GM20000 (cell line): ENCODE measurements around the gene NFIB.

Experiments used
- DNase-seq: peaks from one replicate; pipeline ENCODE4 v3.0.0; 2012; ENCODE audit warnings: low spot score
- CTCF ChIP-seq: IDR thresholded peaks from 2 replicates; pipeline ENCODE4 v1.5.1; 2012; ENCODE audit warnings: mild to moderate bottlenecking, control low read depth; ENCODE audit errors: extremely low read depth, missing control alignments

The NFIB gene

GRCh38 chr9:14157191-14157590, 156.8 kb downstream of the NFIB start:
- no peak for DNase-seq
- no peak for TF ChIP-seq CTCF

- TF ChIP-seq CTCF = no peak
- peak; percentile 6 for DNase-seq
Observed at GRCh38 chr9:14156046-14156445, 157.9 kb downstream of the NFIB start.

- TF ChIP-seq CTCF = no peak
- no peak for DNase-seq
Observed at GRCh38 chr9:14155237-14155636, 158.7 kb downstream of the NFIB start.

- no peak for DNase-seq
- no peak for TF ChIP-seq CTCF
Observed at GRCh38 chr9:14153310-14153720, 160.6 kb downstream of the NFIB start.

- DNase-seq = no peak
- no peak for TF ChIP-seq CTCF
Observed at GRCh38 chr9:14151451-14151850, 162.5 kb downstream of the NFIB start.

- DNase-seq = no peak
Observed at GRCh38 chr9:14148501-14149103, 165.3 kb downstream of the NFIB start.

GRCh38 chr9:14147738-14148137, 166.2 kb downstream of the NFIB start:
- TF ChIP-seq CTCF = no peak

More at GRCh38 chr9:14148501-14149103, 165.3 kb downstream of the NFIB start:
- no peak for TF ChIP-seq CTCF

More at GRCh38 chr9:14147738-14148137, 166.2 kb downstream of the NFIB start:
- DNase-seq = no peak
